ENCODE results near the gene SIVA1. TPM values are rescaled to one million over a fixed set of nuclear protein-coding genes. Genes with fewer than 3 reads are reported as not detected.

SIVA1 gene
- polyA plus RNA-seq, 3 donors = 102 to 193 (median 156) TPM

DNA sequence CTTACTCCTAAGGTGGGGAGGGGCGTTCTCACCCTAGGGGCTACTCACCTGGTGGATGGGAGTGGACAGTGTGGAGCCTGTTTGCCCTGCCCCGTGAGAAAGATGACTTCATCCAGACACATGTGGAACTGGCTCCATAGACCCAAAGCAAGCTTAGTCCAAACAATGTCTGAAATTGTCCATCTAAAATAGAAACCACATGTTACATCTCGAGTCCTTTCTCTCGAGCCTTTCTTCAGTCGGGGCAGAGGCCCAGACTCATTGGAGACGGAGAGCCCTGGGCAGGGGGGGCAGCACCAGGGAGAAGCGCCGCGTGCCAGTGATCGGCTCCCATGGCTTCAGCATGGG lies 4.3 kb downstream of the SIVA1 start:
- H2AFZ ChIP-seq (ENCODE audit: insufficient read depth, low read depth, low read length, poor library complexity, severe bottlenecking) = no peak overlapping the region
- no peak overlapping the region for H3K4me3 Mint-ChIP-seq
- peaks cover 15 to 17% of the 10 kb centered on the region in 2 donors for H3K4me1 ChIP-seq (ENCODE audit: control insufficient read depth in 1 of 2, insufficient read depth in 2 of 2, low read length in 2 of 2)
- peaks cover 10% of the 10 kb centered on the region for H3K4me1 Mint-ChIP-seq
- peaks cover 41% of the 10 kb centered on the region for H4K20me1 ChIP-seq (ENCODE audit: insufficient read depth, low read length)
- H3K36me3 ChIP-seq (replicated peaks in 1 of 2; ENCODE audit: control insufficient read depth in 1 of 2, insufficient read depth in 2 of 2, low read length in 2 of 2) = peaks cover 38 to 59% of the 10 kb centered on the region in 2 donors
- H3K27me3 Mint-ChIP-seq (ENCODE audit: low read depth in 3 of 3) = no peaks in the 10 kb centered on the region
- WGBS (ENCODE audit: insufficient coverage) = 93% methylated on average over 9 of the region's 10 CpGs
- H3K27me3 ChIP-seq (ENCODE audit: control insufficient read depth in 2 of 2, insufficient read depth in 2 of 2, low read length in 2 of 2) = no peaks in the 10 kb centered on the region
- H3K9ac ChIP-seq (ENCODE audit: insufficient read depth, low read length, poor library complexity, severe bottlenecking) = no peak overlapping the region
- H3K4me2 ChIP-seq (replicated peaks; ENCODE audit: extremely low read depth, low read length, poor library complexity, severe bottlenecking) = no peak overlapping the region
- H3K9me3 ChIP-seq (replicated peaks in 1 of 2; ENCODE audit: control insufficient read depth in 1 of 2, insufficient read depth in 1 of 2, low read length in 2 of 2) = no peaks in the 10 kb centered on the region
- intact Hi-C loops (cut with micrococcal nuclease) = no loop called here
- peak overlapping the region in 3 of 7 donors; percentile 2 to 19 (median 9) for H3K27ac Mint-ChIP-seq
- no peak overlapping the region for H3K4me3 ChIP-seq (replicated peaks in 1 of 3; ENCODE audit: low read depth in 2 of 3, low read length in 3 of 3)
- no peak overlapping the region for H3K27ac ChIP-seq (ENCODE audit: low read depth in 1 of 2, low read length in 2 of 2)
- peaks cover 45 to 59% of the 10 kb centered on the region in 2 donors for H3K36me3 Mint-ChIP-seq
- no peak for DNase-seq
- peaks cover 0 to 2% (median 0%) of the 10 kb centered on the region in 7 donors for H3K9me3 Mint-ChIP-seq
- TF ChIP-seq, protein P1, sequence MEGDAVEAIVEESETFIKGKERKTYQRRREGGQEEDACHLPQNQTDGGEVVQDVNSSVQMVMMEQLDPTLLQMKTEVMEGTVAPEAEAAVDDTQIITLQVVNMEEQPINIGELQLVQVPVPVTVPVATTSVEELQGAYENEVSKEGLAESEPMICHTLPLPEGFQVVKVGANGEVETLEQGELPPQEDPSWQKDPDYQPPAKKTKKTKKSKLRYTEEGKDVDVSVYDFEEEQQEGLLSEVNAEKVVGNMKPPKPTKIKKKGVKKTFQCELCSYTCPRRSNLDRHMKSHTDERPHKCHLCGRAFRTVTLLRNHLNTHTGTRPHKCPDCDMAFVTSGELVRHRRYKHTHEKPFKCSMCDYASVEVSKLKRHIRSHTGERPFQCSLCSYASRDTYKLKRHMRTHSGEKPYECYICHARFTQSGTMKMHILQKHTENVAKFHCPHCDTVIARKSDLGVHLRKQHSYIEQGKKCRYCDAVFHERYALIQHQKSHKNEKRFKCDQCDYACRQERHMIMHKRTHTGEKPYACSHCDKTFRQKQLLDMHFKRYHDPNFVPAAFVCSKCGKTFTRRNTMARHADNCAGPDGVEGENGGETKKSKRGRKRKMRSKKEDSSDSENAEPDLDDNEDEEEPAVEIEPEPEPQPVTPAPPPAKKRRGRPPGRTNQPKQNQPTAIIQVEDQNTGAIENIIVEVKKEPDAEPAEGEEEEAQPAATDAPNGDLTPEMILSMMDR (IDR thresholded peaks at IDR 0.05) = no peak
- peaks cover 44% of the 10 kb centered on the region for H3K79me2 ChIP-seq (ENCODE audit: insufficient read depth, low read length)

DNA sequence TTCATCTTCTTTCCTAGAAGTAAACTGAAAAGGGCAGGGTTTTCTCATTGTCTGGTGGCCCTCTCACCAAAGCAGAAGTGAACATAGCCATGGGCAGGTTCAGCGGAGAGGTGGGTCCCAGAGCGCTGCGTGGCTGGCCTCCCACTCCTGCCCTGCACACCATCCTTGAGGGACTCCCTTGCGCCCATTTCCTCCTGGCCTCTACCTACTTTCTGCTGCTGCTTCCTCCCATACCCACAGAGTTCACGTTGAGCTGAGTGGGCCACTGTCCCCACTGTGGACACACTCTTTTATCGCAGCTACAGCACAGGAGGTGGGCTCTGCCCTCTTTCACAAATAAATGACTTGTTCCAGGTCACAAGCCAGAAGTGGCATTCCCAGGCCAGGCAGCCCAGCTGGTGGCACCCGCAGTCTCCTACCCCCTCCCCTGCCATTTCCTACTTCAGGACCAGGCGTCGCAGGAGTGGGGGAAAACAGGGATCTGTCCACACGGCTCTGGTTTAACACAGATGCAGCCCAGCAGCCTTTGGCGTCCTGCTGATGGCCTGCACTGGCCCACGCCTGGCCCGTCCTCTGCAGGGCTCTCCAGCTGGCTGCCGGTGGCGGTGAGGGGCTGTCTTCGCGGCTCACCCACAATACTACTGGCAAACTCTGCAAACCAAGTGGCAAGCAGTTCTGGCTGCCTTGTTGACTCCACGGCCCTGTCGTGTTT lies 4.9 kb downstream of the SIVA1 start:
- no peaks in the 10 kb centered on the region for H3K9me3 ChIP-seq (replicated peaks in 1 of 2; ENCODE audit: control insufficient read depth in 1 of 2, insufficient read depth in 1 of 2, low read length in 2 of 2)
- no peak for DNase-seq
- H3K9ac ChIP-seq (ENCODE audit: insufficient read depth, low read length, poor library complexity, severe bottlenecking) = no peak overlapping the region
- Mint-ChIP-seq H3K36me3 (peaks cover 48 to 59% of the 10 kb centered on the region in 2 donors), H3K27ac (peak overlapping the region in 1 of 7 donors; percentile 61), H3K4me1 (peaks cover 10% of the 10 kb centered on the region), H3K4me3 (no peak overlapping the region), H3K27me3 (ENCODE audit: low read depth in 3 of 3) (no peaks in the 10 kb centered on the region), H3K9me3 (peaks cover 0 to 2% (median 0%) of the 10 kb centered on the region in 7 donors)
- peaks cover 44% of the 10 kb centered on the region for H3K79me2 ChIP-seq (ENCODE audit: insufficient read depth, low read length)
- TF ChIP-seq, protein P1 (IDR thresholded peaks at IDR 0.05) = no peak
- no peak overlapping the region for H2AFZ ChIP-seq (ENCODE audit: insufficient read depth, low read depth, low read length, poor library complexity, severe bottlenecking)
- no peaks in the 10 kb centered on the region for H3K27me3 ChIP-seq (ENCODE audit: control insufficient read depth in 2 of 2, insufficient read depth in 2 of 2, low read length in 2 of 2)
- H3K4me1 ChIP-seq (ENCODE audit: control insufficient read depth in 1 of 2, insufficient read depth in 2 of 2, low read length in 2 of 2) = peaks cover 14 to 16% of the 10 kb centered on the region in 2 donors
- H3K27ac ChIP-seq (ENCODE audit: low read depth in 1 of 2, low read length in 2 of 2) = no peak overlapping the region
- H3K36me3 ChIP-seq (replicated peaks in 1 of 2; ENCODE audit: control insufficient read depth in 1 of 2, insufficient read depth in 2 of 2, low read length in 2 of 2) = peaks cover 38 to 59% of the 10 kb centered on the region in 2 donors
- H3K4me2 ChIP-seq (replicated peaks; ENCODE audit: extremely low read depth, low read length, poor library complexity, severe bottlenecking) = no peak overlapping the region
- 95% methylated on average over 17 of the region's 19 CpGs for WGBS (ENCODE audit: insufficient coverage)
- H3K4me3 ChIP-seq (replicated peaks in 1 of 3; ENCODE audit: low read depth in 2 of 3, low read length in 3 of 3) = no peak overlapping the region
- peaks cover 41% of the 10 kb centered on the region for H4K20me1 ChIP-seq (ENCODE audit: insufficient read depth, low read length)
- intact Hi-C loops (cut with micrococcal nuclease) = no loop called here

Data from CD14-positive monocyte (primary cell).